OCI-LY1 (cell line): ENCODE measurements around the gene IKBIP.

Source experiments
- CTCF ChIP-seq: fragments of 200-600 bp; sonication (generic), shearing (Covaris generic); IDR thresholded peaks from 2 replicates; pipeline ENCODE4 v1.5.1; 2017; ENCODE audit warnings: mild to moderate bottlenecking, antibody characterized with exemption, low read length, moderate library complexity, mixed read lengths
- EZH2 ChIP-seq: fragments of 200-600 bp; sonication (generic), shearing (Covaris generic); IDR thresholded peaks from 2 replicates; pipeline ENCODE4 v1.8.0; 2017; ENCODE audit warnings: borderline replicate concordance, mixed run types, mild to moderate bottlenecking, antibody characterized with exemption, low read length, moderate library complexity, mixed read lengths

DNA sequence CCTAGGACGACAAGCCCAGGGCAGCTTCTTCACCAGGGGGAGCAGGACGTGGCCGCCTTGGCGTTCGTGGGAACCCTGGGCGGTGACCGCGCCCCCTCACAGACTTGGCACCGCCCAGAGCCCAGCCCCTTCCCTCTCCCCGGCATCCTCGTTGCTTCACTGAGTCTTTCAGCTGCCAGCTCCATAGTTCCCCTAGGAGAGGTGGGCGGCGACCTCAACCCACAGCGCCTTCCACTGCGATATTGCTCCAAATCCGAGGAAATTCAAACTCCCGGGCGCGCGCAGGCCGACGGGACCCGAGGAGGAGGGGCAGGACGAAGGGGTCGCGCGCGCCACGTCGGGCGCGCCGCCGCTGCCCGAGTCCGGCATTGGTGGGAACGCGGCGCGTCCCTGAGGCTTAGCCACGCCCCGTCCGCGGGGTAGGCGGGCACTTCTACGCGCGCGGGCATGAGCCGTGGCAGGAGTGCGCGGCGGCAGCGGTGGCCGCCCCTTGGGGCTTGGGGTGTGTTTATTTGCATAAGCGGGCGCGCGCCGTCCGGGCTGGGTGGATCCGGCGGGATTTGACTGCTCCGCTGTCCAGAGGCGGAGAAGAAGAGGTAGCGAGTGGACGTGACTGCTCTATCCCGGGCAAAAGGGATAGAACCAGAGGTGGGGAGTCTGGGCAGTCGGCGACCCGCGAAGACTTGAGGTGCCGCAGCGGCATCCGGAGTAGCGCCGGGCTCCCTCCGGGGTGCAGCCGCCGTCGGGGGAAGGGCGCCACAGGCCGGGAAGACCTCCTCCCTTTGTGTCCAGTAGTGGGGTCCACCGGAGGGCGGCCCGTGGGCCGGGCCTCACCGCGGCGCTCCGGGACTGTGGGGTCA is at the start of gene IKBIP, which contains the start of gene APAF1:
- TF ChIP-seq CTCF = no peak
- TF ChIP-seq EZH2 = no peak
